Measurements from ENCODE around the gene UQCRHL. TPM values are rescaled to one million over a fixed set of nuclear protein-coding genes. Genes with fewer than 3 reads are reported as not detected.
"Not testable (repeated sequence)": the region's sequence is repeated elsewhere in the genome, so short reads cannot be mapped to it uniquely, and the experiment has no call there.

The UQCRHL gene
- polyA plus RNA-seq (2013, experiment 1 of 2): 4.8 TPM
- 5.2 TPM for polyA plus RNA-seq (2013, experiment 2 of 2)

DNA sequence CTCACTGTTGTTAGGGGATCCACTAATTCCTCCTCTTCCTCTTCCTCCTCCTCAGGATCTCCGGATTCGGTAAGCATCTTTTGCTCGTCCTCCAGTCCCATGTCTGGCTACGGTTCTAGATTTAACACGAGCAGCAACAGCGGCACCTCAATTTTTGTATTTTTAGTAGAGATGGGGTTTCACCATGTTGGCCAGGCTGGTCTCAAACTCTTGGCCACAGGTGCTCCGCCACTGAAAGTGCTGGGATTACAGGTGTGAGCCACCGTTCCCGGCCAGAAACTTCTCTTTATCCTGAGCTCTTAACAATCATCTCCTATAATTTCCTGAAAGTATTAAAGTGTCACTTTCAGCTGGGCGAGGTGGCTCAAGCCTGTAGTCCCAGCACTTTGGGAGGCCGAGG is at the start of gene UQCRHL:
Gene UQCRHL, minus strand, starts transcription at position 101 of the 400 bp plus-strand sequence. Its CDS starts 0 bp downstream, at position 101.
- 90 to 93% methylated on average over 4 to 9 of the region's 11 CpGs for WGBS, 2 experiments (ENCODE audit: insufficient coverage in 2 of 2)
- not testable (repeated sequence) for H3K36me3 ChIP-seq (ENCODE audit: control insufficient read depth, insufficient read depth, low read length)

DNA sequence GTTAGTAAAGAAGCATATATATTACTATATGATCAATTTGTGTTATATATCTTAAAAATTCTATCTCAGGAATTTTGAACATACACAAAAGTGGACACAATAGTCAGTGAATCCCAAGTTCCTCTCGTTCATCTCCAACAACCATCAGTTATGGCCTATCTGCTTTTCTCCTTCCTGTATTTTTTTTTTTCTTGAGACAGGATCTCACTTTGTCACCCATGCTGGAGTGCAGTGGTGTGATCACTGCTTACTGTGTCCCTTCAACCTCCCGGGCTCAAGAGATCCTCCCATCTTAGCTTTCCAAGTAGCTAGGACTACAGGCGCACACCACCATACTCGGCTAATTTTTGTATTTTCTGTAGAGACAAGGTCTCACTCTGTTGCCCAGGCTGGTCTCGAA is 49.4 kb upstream of the UQCRHL start:
- 93 to 98% methylated on average over 4 to 5 of the region's 5 CpGs for WGBS, 2 experiments (ENCODE audit: insufficient coverage in 2 of 2)
- peaks cover under 1% of the 10 kb centered on the region for H3K4me1 ChIP-seq (ENCODE audit: control insufficient read depth, insufficient read depth, low read length, poor library complexity, severe bottlenecking)
- no peak overlapping the region for H3K4me3 ChIP-seq (ENCODE audit: extremely low read depth, insufficient read depth, low read length, poor library complexity, severe bottlenecking)
- peaks cover 4% of the 10 kb centered on the region for H3K36me3 ChIP-seq (ENCODE audit: control insufficient read depth, insufficient read depth, low read length)
- H3K27ac ChIP-seq (ENCODE audit: low read depth, low read length, severe bottlenecking): no peak overlapping the region
- no peaks in the 10 kb centered on the region for H3K9me3 ChIP-seq (ENCODE audit: control insufficient read depth, low read length)

More for the DNA sequence above, at the start of gene UQCRHL:
- not testable (repeated sequence) for H3K27ac ChIP-seq (ENCODE audit: low read depth, low read length, severe bottlenecking); H3K4me3 ChIP-seq (ENCODE audit: extremely low read depth, insufficient read depth, low read length, poor library complexity, severe bottlenecking); H3K9me3 ChIP-seq (ENCODE audit: control insufficient read depth, low read length); H3K4me1 ChIP-seq (ENCODE audit: control insufficient read depth, insufficient read depth, low read length, poor library complexity, severe bottlenecking)

DNA sequence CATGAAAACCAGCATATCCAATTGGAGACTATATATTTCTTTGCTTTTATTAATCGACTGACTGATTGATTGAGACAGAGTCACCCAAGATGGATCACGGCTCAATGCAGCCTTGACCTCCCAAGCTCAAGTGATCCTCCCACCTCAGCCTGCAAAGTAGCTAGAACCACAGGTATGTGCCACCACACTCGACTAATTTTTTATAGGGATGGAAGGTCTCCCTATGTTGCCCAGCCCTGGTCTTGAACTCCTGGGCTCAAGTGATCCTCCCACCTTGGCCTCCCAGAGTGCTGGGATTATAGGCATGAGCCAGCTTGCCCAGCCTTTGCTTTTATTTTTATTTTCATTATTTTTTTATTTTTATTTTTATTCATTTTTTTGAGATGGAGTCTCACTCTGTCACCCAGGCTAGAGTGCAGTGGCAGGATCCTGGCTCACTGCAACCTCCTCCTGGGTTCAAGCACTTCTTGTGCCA is 45.4 kb upstream of the UQCRHL start:
- no peak overlapping the region for H3K27ac ChIP-seq (ENCODE audit: low read depth, low read length, severe bottlenecking)
- H3K36me3 ChIP-seq (ENCODE audit: control insufficient read depth, insufficient read depth, low read length): peaks cover 4% of the 10 kb centered on the region
- H3K4me3 ChIP-seq (ENCODE audit: extremely low read depth, insufficient read depth, low read length, poor library complexity, severe bottlenecking): no peak overlapping the region
- no peaks in the 10 kb centered on the region for H3K9me3 ChIP-seq (ENCODE audit: control insufficient read depth, low read length)
- WGBS, 2 experiments (ENCODE audit: insufficient coverage in 2 of 2): 95 to 96% methylated on average over 3 of the region's 3 CpGs
- H3K4me1 ChIP-seq (ENCODE audit: control insufficient read depth, insufficient read depth, low read length, poor library complexity, severe bottlenecking): peaks cover 13% of the 10 kb centered on the region

DNA sequence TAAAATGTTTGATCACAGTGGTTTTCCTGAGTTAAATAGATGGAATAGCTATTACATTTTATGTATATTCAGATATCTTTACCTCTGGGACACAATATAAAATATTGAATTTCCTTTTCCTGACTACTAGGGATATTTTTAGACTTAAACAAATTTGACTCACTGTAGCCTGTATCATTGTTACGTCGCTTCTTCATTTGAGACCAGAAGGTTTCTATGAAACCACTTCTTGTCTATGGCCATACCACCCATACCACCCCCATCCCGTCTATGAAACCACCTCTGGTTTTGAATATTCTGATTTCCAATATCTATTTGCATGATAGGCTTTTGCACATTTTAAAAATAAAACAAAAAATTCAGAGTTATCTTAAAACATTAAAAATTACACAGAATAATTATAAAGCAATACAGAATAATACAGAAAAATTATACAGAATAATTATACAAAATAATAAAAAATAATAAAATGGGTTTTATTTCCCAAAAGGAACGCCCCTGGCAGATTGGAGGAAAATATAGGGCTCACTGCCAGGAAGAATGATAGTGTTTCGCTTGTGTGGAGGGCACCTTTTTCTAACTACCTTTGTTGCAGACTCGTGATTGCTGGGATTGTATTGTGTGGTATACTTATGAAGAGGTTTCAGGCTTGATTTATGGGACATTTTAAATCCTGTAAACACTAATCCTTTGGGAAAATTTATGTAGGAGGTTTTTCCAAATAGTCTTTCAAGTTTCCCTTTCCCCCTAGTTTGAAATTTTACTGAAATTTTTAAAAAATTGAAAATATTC is 44.8 kb upstream of the UQCRHL start:
- Histone ChIP-seq H3K4me1 (ENCODE audit: control insufficient read depth, insufficient read depth, low read length, poor library complexity, severe bottlenecking) (peaks cover 13% of the 10 kb centered on the region), H3K27ac (ENCODE audit: low read depth, low read length, severe bottlenecking) (no peak overlapping the region), H3K36me3 (ENCODE audit: control insufficient read depth, insufficient read depth, low read length) (peaks cover 4% of the 10 kb centered on the region), H3K4me3 (ENCODE audit: extremely low read depth, insufficient read depth, low read length, poor library complexity, severe bottlenecking) (no peak overlapping the region), H3K9me3 (ENCODE audit: control insufficient read depth, low read length) (no peaks in the 10 kb centered on the region)
- WGBS, 2 experiments (ENCODE audit: insufficient coverage in 2 of 2): 89 to 100% methylated on average over 3 to 4 of the region's 6 CpGs

DNA sequence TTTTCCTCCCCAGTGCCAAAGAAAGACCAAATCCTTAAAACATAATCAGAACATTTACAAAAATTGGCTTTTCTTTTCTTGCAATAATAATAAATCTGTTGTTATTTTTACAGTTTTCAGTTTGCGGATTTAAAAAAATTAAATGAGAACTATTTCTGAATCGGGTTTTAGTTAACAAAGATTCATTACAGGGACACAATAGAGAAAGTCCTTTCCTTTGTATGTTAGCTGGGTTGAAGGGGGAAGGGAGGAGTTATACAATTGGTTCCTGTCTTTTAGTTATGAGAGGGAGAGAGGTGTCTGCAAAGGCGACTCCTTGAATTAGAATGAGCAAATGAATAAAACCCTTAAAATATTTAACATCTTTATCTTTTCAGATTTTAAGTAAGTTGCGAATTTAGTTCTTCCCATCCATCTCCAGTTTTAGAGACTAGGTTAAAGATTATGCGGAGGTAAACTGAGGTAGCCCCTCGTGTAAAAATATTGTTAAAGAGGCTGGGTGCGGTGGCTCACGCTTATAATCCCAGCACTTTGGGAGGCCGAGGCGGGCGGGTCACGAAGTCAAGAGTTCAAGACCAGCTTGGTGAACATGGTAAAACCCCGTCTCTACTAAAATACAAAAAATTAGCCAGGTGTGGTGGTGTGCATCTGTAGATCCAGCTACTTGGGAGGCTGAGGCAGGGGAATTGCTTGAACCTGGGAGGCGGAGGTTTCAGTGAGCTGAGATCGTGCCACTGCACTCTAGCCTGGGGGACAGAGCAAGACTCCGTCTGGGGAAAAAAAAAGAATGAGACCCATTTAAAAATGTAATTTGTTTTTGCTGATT is 44.0 kb upstream of the UQCRHL start:
- Histone ChIP-seq H3K4me1 (ENCODE audit: control insufficient read depth, insufficient read depth, low read length, poor library complexity, severe bottlenecking) (peaks cover 13% of the 10 kb centered on the region), H3K27ac (ENCODE audit: low read depth, low read length, severe bottlenecking) (peak overlapping the region; percentile 41), H3K9me3 (ENCODE audit: control insufficient read depth, low read length) (no peaks in the 10 kb centered on the region), H3K36me3 (ENCODE audit: control insufficient read depth, insufficient read depth, low read length) (peaks cover 4% of the 10 kb centered on the region), H3K4me3 (ENCODE audit: extremely low read depth, insufficient read depth, low read length, poor library complexity, severe bottlenecking) (no peak overlapping the region)
- WGBS, 2 experiments (ENCODE audit: insufficient coverage in 2 of 2): 72 to 86% methylated on average over 7 to 10 of the region's 16 CpGs

DNA sequence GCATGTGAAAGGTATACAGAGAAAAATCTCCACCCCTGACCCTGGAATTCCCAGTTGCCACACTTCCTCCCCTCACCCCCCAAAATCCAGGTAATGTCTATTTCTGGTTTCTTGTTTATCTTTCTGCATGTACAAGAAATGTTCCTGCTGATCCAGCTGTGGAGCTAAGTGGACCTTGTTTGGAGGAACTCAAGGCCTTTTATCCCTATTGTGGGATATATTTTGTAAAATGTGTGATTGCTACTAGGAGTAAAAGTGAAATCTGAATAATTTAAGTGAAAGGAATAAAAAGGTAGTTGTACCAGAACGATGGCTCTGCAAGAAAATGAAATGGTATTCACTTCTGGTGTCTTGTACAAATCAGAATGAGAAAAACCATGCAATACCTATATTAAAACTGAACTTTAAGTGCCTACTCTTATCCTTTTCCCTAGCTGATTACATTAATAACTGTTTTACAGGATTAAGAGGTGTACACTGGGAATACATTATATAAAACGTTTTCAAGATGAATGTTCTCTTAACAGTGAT is 43.1 kb upstream of the UQCRHL start:
- Histone ChIP-seq H3K36me3 (ENCODE audit: control insufficient read depth, insufficient read depth, low read length) (peaks cover 4% of the 10 kb centered on the region), H3K4me3 (ENCODE audit: extremely low read depth, insufficient read depth, low read length, poor library complexity, severe bottlenecking) (peak overlapping the region; percentile 95), H3K27ac (ENCODE audit: low read depth, low read length, severe bottlenecking) (peak overlapping the region; percentile 99), H3K4me1 (ENCODE audit: control insufficient read depth, insufficient read depth, low read length, poor library complexity, severe bottlenecking) (peaks cover 13% of the 10 kb centered on the region), H3K9me3 (ENCODE audit: control insufficient read depth, low read length) (no peaks in the 10 kb centered on the region)
- no CpG with 5 or more reads among the region's 2 CpGs for WGBS, 2 experiments (ENCODE audit: insufficient coverage in 2 of 2)

DNA sequence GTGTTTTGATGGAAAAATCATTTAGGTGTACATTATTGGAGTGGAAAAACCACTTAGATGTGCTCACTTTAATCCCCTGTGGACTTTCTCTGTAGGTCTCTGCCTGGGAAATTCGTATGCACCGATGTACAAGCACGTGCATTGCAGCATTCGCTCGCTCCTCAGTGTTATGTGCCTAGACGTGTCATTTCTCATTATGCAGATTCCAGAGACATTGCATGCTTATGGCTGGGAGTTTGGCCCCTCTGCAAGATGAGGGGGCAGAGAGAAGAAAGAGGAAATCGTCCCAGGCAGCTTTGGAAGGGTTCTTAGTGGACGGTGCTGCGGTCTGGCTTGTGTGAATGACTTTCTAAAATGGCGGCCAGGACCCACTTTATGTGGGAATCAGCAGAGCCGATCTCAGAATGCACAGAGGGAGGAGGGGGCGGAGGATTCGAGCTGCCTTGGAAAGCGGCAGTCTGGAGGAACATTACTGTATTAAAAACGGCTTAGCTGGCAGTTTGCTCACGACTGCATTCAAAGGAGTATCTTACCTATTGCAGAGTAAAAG is 42.4 kb upstream of the UQCRHL start:
- 2 to 3% methylated on average over 15 to 16 of the region's 16 CpGs for WGBS, 2 experiments (ENCODE audit: insufficient coverage in 2 of 2)
- H3K9me3 ChIP-seq (ENCODE audit: control insufficient read depth, low read length): no peaks in the 10 kb centered on the region
- H3K4me3 ChIP-seq (ENCODE audit: extremely low read depth, insufficient read depth, low read length, poor library complexity, severe bottlenecking): peak overlapping the region; percentile 95
- H3K4me1 ChIP-seq (ENCODE audit: control insufficient read depth, insufficient read depth, low read length, poor library complexity, severe bottlenecking): peaks cover 13% of the 10 kb centered on the region
- peaks cover 4% of the 10 kb centered on the region for H3K36me3 ChIP-seq (ENCODE audit: control insufficient read depth, insufficient read depth, low read length)
- peak overlapping the region; percentile 99 for H3K27ac ChIP-seq (ENCODE audit: low read depth, low read length, severe bottlenecking)

DNA sequence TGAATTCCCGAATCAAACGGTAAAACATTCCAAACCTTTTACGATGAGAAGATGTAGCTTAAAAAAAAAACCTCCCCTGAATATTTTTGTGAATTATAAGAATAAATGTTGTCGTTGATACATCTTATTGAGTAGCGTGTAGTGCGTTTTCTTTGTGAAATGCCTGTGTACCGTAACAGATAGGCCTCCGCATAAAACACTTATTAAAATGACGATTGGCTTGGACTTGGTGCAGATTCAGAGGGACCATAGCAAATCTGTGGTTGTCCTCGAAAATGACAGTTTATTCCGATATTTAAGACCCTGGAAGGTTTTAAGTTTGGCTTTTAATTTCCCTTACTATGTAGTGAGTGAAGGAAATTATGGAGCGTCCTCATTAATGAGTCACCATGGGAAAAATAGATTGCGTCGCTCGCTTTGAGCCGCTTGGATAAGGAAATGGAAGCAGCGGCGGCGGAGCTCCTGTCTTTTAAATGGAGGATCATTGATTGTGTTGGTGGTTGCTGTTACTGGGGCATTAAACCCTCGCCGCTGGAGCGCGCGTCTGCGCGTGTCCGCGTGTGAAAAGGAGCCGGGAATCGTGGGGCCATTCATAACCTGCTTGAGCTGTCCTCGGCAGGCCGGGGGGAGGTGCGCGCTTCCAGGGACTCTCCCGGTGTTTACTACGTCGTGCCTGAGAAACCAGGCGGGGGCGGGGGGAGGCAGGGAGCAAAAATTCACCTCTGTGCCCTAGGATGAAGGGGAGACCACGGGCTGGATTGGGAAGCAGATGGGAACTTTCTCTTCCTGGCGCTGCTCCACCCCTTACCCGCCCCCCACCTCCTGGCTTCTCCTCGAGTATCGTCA is 41.7 kb upstream of the UQCRHL start:
- 0% methylated on average over 27 to 33 of the region's 44 CpGs for WGBS, 2 experiments (ENCODE audit: insufficient coverage in 2 of 2)
- H3K4me1 ChIP-seq (ENCODE audit: control insufficient read depth, insufficient read depth, low read length, poor library complexity, severe bottlenecking): peaks cover 13% of the 10 kb centered on the region
- peak overlapping the region; percentile 95 for H3K4me3 ChIP-seq (ENCODE audit: extremely low read depth, insufficient read depth, low read length, poor library complexity, severe bottlenecking)
- peaks cover 4% of the 10 kb centered on the region for H3K36me3 ChIP-seq (ENCODE audit: control insufficient read depth, insufficient read depth, low read length)
- peak overlapping the region; percentile 99 for H3K27ac ChIP-seq (ENCODE audit: low read depth, low read length, severe bottlenecking)
- H3K9me3 ChIP-seq (ENCODE audit: control insufficient read depth, low read length): no peaks in the 10 kb centered on the region

DNA sequence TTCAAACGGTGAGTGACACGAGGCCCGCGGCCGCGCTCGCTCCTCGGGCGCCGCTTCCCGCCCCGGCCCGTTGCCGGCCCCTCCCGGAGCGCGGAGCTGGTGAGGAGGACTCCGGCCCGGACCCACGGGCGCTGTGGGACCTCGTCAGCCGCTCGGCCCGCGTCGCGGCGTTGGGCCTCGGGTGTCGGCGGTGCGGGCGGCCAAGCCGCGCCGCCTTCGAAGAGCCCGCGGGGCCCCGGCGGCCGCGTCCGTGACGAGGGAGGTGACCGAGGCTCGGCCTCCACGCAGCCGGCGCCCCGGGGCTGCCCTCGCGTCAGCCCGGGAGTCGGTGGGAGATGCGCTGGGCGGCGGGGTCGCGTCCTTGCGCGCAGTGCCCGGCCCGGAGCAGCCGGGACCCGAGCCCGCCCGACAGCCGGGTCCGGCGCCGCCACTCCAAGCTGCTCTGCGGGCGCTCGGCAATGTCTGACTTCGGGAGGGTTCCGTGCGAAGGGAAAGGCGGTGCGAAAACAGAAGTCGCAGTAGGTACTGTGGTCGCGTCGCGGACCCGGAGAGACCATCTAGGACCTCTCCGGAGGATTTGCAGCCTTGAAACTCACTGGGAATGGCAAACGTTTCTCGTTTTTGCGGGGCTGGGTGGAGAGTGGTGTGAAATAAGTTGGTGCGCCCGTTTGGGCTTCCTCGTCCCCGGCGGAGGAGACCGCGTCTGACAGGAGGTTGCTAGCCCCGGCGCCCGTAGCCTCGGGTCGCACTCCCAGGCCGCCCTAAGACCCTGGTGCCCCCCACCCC is 40.9 kb upstream of the UQCRHL start:
- WGBS, 2 experiments (ENCODE audit: insufficient coverage in 2 of 2): 0 to 1% methylated on average over 87 of the region's 104 CpGs
- peak overlapping the region; percentile 99 for H3K27ac ChIP-seq (ENCODE audit: low read depth, low read length, severe bottlenecking)
- peak overlapping the region; percentile 95 for H3K4me3 ChIP-seq (ENCODE audit: extremely low read depth, insufficient read depth, low read length, poor library complexity, severe bottlenecking)
- no peaks in the 10 kb centered on the region for H3K9me3 ChIP-seq (ENCODE audit: control insufficient read depth, low read length)
- peaks cover 4% of the 10 kb centered on the region for H3K36me3 ChIP-seq (ENCODE audit: control insufficient read depth, insufficient read depth, low read length)
- H3K4me1 ChIP-seq (ENCODE audit: control insufficient read depth, insufficient read depth, low read length, poor library complexity, severe bottlenecking): peaks cover 13% of the 10 kb centered on the region
